Esophagus muscularis mucosa (tissue), 4 donors: ENCODE results near the gene MTUS2. TPM values are rescaled to one million over a fixed set of nuclear protein-coding genes. Genes with fewer than 3 reads are reported as not detected.

Experiments
- DNase-seq: peaks from one replicate; pipeline ENCODE4 v3.0.0-alpha.2; 2017; ENCODE audit errors: extremely low spot score
- H3K27ac ChIP-seq, 4 donors: fragments of 200-600 bp; sonication (generic); replicated peaks in 1 of 4; 1 replicate in 3 of 4; 2 replicates in 1 of 4; pipeline ENCODE4 v1.5.1; 2016 to 2019; ENCODE audit warnings: mild to moderate bottlenecking in 1 of 4
- H3K27me3 ChIP-seq, 4 donors: fragments of 200-600 bp; sonication (generic); one replicate each; pipeline versions ENCODE4 v1.5.1 to v1.6.0; 2016 to 2019
- H3K36me3 ChIP-seq, 4 donors: fragments of 200-600 bp; sonication (generic); one replicate each; pipeline ENCODE4 v1.5.1; 2016 to 2019
- H3K4me1 ChIP-seq, 4 donors: fragments of 200-600 bp; sonication (generic); one replicate each; pipeline ENCODE4 v1.5.1; 2016 to 2019
- H3K4me3 ChIP-seq, 4 donors: fragments of 200-600 bp; sonication (generic); 1 replicate in 2 of 4; 2 replicates in 2 of 4; pipeline ENCODE4 v1.5.1; 2016 to 2019; ENCODE audit warnings: mild to moderate bottlenecking in 4 of 4, moderate library complexity in 1 of 4
- H3K9me3 ChIP-seq, 4 donors: fragments of 200-600 bp; sonication (generic); 1 replicate in 3 of 4; 2 replicates in 1 of 4; pipeline ENCODE4 v1.5.1; 2016 to 2019
- CTCF ChIP-seq, 3 experiments: fragments of 200-600 bp in 2 of 3; fragments of 450-650 bp in 1 of 3; sonication (generic) in 2 of 3; IDR thresholded peaks; one replicate each; pipeline ENCODE4 v1.5.1; 2017 to 2019; ENCODE audit warnings: antibody characterized with exemption in 3 of 3, mild to moderate bottlenecking in 2 of 3, moderate library complexity in 1 of 3
- EP300 ChIP-seq: sonication (generic); formaldehyde crosslinking; IDR thresholded peaks from one replicate; pipeline ENCODE4 v1.6.1; 2017; ENCODE audit warnings: antibody characterized with exemption
- POLR2A ChIP-seq: fragments of 450-650 bp; IDR thresholded peaks from one replicate; pipeline ENCODE4 v1.6.1; 2017; ENCODE audit warnings: antibody characterized with exemption, moderate library complexity, mild to moderate bottlenecking, low read depth
- POLR2AphosphoS5 ChIP-seq, 2 donors: sonication (generic); formaldehyde crosslinking; IDR thresholded peaks; one replicate each; pipeline ENCODE4 v1.6.1; 2017; ENCODE audit warnings: antibody characterized with exemption in 2 of 2
- WGBS: methylation state at CpG from one replicate; pipeline ENCODE4 v1.1.5; 2018; 5-methylcytosine and 5-hydroxymethylcytosine counted together
- intact Hi-C: fragments of 100-400 bp; cut with DNase I; formaldehyde crosslinking; loops from one replicate; pipeline ENCODE4 v1.15.1; 2023
- total RNA-seq, 4 donors: library from RNA; depleted of rRNA; stranded (reverse); fragments of >200 nt; gene quantifications; one replicate each; pipeline versions ENCODE4 v1.1.0 to v1.2.1, GENCODE V29; 2016

Gene MTUS2
- total RNA-seq, 4 donors from 2014 or later = 7.1 to 46.2 (median 12.8) TPM

DNA sequence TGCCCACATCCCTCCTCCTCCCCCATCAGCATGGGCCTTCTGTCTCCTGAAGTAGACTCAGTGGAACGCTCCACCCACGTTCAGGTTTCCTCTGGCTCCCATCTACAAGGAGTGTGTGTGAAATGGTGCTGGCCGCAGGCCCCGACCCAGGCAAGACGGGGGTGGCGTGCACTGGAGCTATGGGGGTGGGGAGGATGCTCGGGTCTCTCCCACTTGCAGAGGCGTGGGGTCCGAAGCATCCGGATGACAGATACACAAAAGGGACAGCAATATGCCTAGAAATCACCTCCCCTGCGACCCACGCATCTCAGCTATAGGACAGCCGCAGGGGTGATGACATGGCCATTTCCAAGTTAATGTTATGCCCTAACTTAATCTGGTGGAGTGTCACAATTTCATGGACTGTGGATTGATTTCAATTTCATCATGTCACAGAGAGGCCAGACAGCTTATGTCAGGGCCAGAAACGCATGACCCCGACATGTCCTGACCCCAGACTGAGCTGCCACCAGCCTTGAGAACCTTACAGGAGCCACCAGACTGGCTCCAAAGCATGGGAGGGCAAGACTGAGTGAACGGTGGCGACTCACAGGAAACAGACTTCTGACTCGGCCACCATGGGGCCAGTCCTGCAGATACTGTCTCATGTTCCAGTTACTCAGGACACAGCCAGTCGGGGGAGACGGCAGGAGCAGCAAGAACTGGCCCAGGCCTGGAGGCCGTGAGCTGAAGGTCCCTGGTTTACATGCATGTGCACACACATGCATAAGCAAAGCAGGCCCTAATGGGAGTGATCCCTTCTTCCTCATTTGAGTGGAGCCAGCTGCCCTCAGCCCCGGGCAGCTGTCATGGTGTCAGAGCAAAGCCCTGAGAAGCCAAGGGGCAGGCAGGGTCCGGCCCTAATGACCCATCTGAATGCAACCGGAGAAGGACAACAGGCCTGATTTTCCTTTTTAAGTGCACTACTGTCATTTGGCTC, 693.2 kb downstream of the MTUS2 start:
- WGBS = 95% methylated on average over 12 of the region's 24 CpGs
- Histone ChIP-seq H3K27me3 (no peaks in the 10 kb centered on the region), H3K4me3 (no peak overlapping the region), H3K4me1 (peaks cover 3 to 26% (median 22%) of the 10 kb centered on the region in 4 donors), H3K27ac (no peak overlapping the region), H3K9me3 (no peaks in the 10 kb centered on the region), H3K36me3 (peaks cover 27 to 54% (median 42%) of the 10 kb centered on the region in 4 donors)
- DNase-seq = no peak
- intact Hi-C loops = loop anchor here (5.0 kb wide), 1 partner anchor 84 kb away; the partner anchor contains the start of gene SLC7A1
- TF ChIP-seq CTCF (IDR thresholded peaks at IDR 0.05) = no peak
- TF ChIP-seq POLR2AphosphoS5 (IDR thresholded peaks at IDR 0.05) = no peak

DNA sequence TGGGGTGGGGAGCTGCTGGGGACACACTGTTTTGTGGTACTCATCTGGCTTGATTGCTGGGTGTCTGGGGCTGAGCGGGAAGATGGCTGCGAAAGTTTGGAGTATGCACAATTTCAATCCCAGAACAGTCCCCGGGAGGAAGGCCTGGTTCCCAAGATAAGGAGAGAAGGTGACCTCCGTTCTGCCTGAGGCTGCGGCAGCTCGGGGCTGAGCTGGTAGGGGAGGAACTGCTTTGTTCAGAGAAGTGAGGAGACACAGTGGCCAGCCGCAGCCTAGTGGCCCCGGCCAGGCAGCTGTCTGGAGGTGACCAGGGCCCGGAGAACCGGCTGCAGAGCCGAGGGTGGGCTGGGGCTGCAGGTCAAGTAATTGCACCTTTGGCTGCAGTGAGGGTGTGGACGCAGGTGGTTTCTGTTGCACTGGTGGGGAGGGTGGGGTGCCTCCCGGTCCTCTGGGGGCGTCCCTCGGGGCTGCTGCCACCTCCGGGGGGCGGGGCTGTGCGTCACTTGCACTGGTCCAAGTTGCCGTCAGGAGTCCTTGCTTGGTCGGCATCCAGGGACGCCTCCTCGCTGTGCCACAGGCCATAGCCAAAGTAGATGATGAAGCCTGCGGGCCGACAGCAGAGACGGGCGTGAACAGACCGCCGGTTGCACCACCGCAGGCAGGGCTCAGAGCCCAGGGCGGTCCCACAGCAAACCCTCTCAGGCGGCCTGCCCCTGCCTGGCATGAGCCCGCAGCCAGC, 694.0 kb downstream of the MTUS2 start:
- WGBS = 94% methylated on average over 18 of the region's 32 CpGs
- intact Hi-C loops = loop anchor here (5.0 kb wide), 1 partner anchor 83 kb away; the partner anchor contains the start of gene SLC7A1
- DNase-seq = no peak
- H3K9me3 ChIP-seq = no peaks in the 10 kb centered on the region
- H3K36me3 ChIP-seq = peaks cover 30 to 63% (median 46%) of the 10 kb centered on the region in 4 donors
- H3K27ac ChIP-seq = no peak overlapping the region
- peaks cover 0 to 21% (median 18%) of the 10 kb centered on the region in 4 donors for H3K4me1 ChIP-seq
- TF ChIP-seq POLR2AphosphoS5 (IDR thresholded peaks at IDR 0.05) (no peak), CTCF (IDR thresholded peaks at IDR 0.05) (no peak), POLR2A (no peak), EP300 (no peak)
- no peaks in the 10 kb centered on the region for H3K27me3 ChIP-seq
- no peak overlapping the region for H3K4me3 ChIP-seq

- H3K36me3 ChIP-seq = peaks cover 30 to 67% (median 49%) of the 10 kb centered on the region in 4 donors
- no peak for DNase-seq
- 90% methylated on average over 4 of the region's 13 CpGs for WGBS
- peaks cover 0 to 21% (median 18%) of the 10 kb centered on the region in 4 donors for H3K4me1 ChIP-seq
- no peaks in the 10 kb centered on the region for H3K27me3 ChIP-seq
- no peaks in the 10 kb centered on the region for H3K9me3 ChIP-seq
- TF ChIP-seq EP300 (no peak), POLR2A (no peak), CTCF (IDR thresholded peaks at IDR 0.05) (no peak), POLR2AphosphoS5 (IDR thresholded peaks at IDR 0.05) (no peak)
- intact Hi-C loops = loop anchor here (5.0 kb wide), 1 partner anchor 82 kb away; the partner anchor contains the start of gene SLC7A1
- H3K27ac ChIP-seq = no peak overlapping the region
- no peak overlapping the region for H3K4me3 ChIP-seq
These were observed 694.7 kb downstream of the MTUS2 start for GRCh38 chr13:29514720-29515310.

- Histone ChIP-seq H3K4me1 (peaks cover 0 to 21% (median 18%) of the 10 kb centered on the region in 4 donors), H3K4me3 (no peak overlapping the region), H3K36me3 (peaks cover 30 to 71% (median 49%) of the 10 kb centered on the region in 4 donors), H3K27me3 (no peaks in the 10 kb centered on the region), H3K27ac (no peak overlapping the region), H3K9me3 (no peaks in the 10 kb centered on the region)
- DNase-seq = no peak
- no peak for TF ChIP-seq CTCF (IDR thresholded peaks at IDR 0.05)
- no peak for TF ChIP-seq EP300
- no peak for TF ChIP-seq POLR2A
- TF ChIP-seq POLR2AphosphoS5 (IDR thresholded peaks at IDR 0.05) = no peak
- intact Hi-C loops = no loop called here
- WGBS = 89% methylated on average over 6 of the region's 7 CpGs
These were observed 695.2 kb downstream of the MTUS2 start for GRCh38 chr13:29515372-29515771.
